LNCAP (cell line): Measurements from ENCODE around the gene SYNE2.

Experiments used
- CTCF ChIP-seq: fragments of 450-650 bp; IDR thresholded peaks from 2 replicates; pipeline ENCODE4 v1.5.1; 2017; ENCODE audit warnings: mild to moderate bottlenecking

SYNE2 gene

GRCh38 chr14:64147126-64147790 lies 294.5 kb downstream of the SYNE2 start:
- TF ChIP-seq CTCF, result no peak

GRCh38 chr14:64149921-64150320 lies 297.1 kb downstream of the SYNE2 start:
- no peak for TF ChIP-seq CTCF

- TF ChIP-seq CTCF, result no peak
These were observed 305.8 kb downstream of the SYNE2 start for GRCh38 chr14:64158608-64159007.

- TF ChIP-seq CTCF, result no peak
These were observed 306.8 kb downstream of the SYNE2 start for GRCh38 chr14:64159588-64159987.

GRCh38 chr14:64170181-64170580 lies 317.4 kb downstream of the SYNE2 start:
- TF ChIP-seq CTCF, result no peak

- TF ChIP-seq CTCF, result no peak
These were observed 322.3 kb downstream of the SYNE2 start for GRCh38 chr14:64174922-64175782.

- no peak for TF ChIP-seq CTCF
These were observed 323.5 kb downstream of the SYNE2 start for GRCh38 chr14:64176330-64176729.
